ENCODE results near the gene C19orf67. TPM values are rescaled to one million over a fixed set of nuclear protein-coding genes. Genes with fewer than 3 reads are reported as not detected.

C19orf67 gene
- total RNA-seq, 1 experiment from 2014 or later: not detected

DNA sequence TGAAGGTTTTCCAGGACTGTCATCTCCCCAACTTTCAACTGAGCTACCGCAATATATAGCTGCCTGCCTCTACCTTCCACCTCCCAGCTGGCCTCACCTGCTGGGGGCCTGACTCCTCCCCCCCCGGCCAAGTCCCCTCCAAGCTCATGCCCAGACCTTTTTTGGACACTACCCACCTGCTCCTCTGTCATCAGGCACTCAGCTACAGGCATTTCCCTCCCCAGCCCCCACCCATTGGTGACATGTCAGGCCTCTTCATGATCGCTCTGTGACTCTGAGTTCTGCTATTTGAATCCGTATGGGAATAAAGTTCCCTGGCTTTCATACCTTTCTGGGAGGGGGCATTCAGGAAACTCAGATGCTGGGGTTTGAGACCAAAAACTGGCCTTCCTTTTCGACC, 30.2 kb upstream of the C19orf67 start:
- DNase-seq: no peak
- H3K27me3 Mint-ChIP-seq (ENCODE audit: insufficient read depth, unreplicated experiment): no peaks in the 10 kb centered on the region
- intact Hi-C loops (cut with micrococcal nuclease; ENCODE audit: unreplicated experiment): loop anchor here (5.0 kb wide), 1 partner anchor 33 kb away; no protein-coding TSS in a partner anchor
- peaks cover 8% of the 10 kb centered on the region for H3K4me1 Mint-ChIP-seq (ENCODE audit: low read depth, unreplicated experiment)
- H3K27me3 ChIP-seq (replicated peaks; ENCODE audit: control insufficient read depth, insufficient read depth, low read length): no peaks in the 10 kb centered on the region
- no peak overlapping the region for H3K4me3 ChIP-seq (ENCODE audit: low read depth, low read length)
- TSS peak; percentile 39 for BruUV-seq (replicated peaks)
- H3K27ac Mint-ChIP-seq (ENCODE audit: unreplicated experiment): peak overlapping the region; percentile 55
- ChIA-PET POLR2A (no interaction called here), CTCF (interaction anchor here (4.0 kb wide), 1 partner anchor 21 kb away, joined by 16 read pairs; the partner anchor contains the start of gene ASF1B)
- H3K4me1 ChIP-seq: peaks cover 13% of the 10 kb centered on the region
- no peaks in the 10 kb centered on the region for H3K9me3 Mint-ChIP-seq (ENCODE audit: unreplicated experiment)
- peak overlapping the region; percentile 90 for H3K4me3 Mint-ChIP-seq (ENCODE audit: unreplicated experiment)
- H3K36me3 Mint-ChIP-seq (ENCODE audit: insufficient read depth, unreplicated experiment): peaks cover 30% of the 10 kb centered on the region
- no peaks in the 10 kb centered on the region for H3K36me3 ChIP-seq (ENCODE audit: control insufficient read depth, insufficient read depth, low read length)
- TF ChIP-seq CTCF (IDR thresholded peaks at IDR 0.05; ENCODE audit: insufficient read depth in 1 of 2, low read depth in 1 of 2, low read length in 1 of 2, severe bottlenecking in 1 of 2, unreplicated experiment in 1 of 2): no peak
- no peaks in the 10 kb centered on the region for H3K9me3 ChIP-seq

- H3K36me3 ChIP-seq (ENCODE audit: control insufficient read depth, insufficient read depth, low read length): no peaks in the 10 kb centered on the region
- Mint-ChIP-seq H3K27ac (ENCODE audit: unreplicated experiment) (no peak overlapping the region), H3K4me1 (ENCODE audit: low read depth, unreplicated experiment) (peaks cover 8% of the 10 kb centered on the region), H3K4me3 (ENCODE audit: unreplicated experiment) (no peak overlapping the region), H3K9me3 (ENCODE audit: unreplicated experiment) (no peaks in the 10 kb centered on the region), H3K27me3 (ENCODE audit: insufficient read depth, unreplicated experiment) (no peaks in the 10 kb centered on the region), H3K36me3 (ENCODE audit: insufficient read depth, unreplicated experiment) (peaks cover 23% of the 10 kb centered on the region)
- peak; percentile 42 to 64 for TF ChIP-seq CTCF (IDR thresholded peaks at IDR 0.05; ENCODE audit: insufficient read depth in 1 of 2, low read depth in 1 of 2, low read length in 1 of 2, severe bottlenecking in 1 of 2, unreplicated experiment in 1 of 2)
- POLR2A ChIA-PET: no interaction called here
- peak in 1 of 2 experiments; percentile 61 for DNase-seq
- peaks cover 13% of the 10 kb centered on the region for H3K4me1 ChIP-seq
- no peaks in the 10 kb centered on the region for H3K9me3 ChIP-seq
- intact Hi-C loops (cut with micrococcal nuclease; ENCODE audit: unreplicated experiment): loop anchor here (5.0 kb wide), 1 partner anchor 33 kb away; no protein-coding TSS in a partner anchor
- H3K27me3 ChIP-seq (replicated peaks; ENCODE audit: control insufficient read depth, insufficient read depth, low read length): no peaks in the 10 kb centered on the region
- no peak overlapping the region for H3K4me3 ChIP-seq (ENCODE audit: low read depth, low read length)
- BruUV-seq (replicated peaks): no TSS peak
- CTCF ChIA-PET: interaction anchor here (4.0 kb wide), 1 partner anchor 22 kb away, joined by 16 read pairs; the partner anchor contains the start of gene ASF1B
Observed at GRCh38 chr19:14114854-14115253, 29.3 kb upstream of the C19orf67 start.

- no peak overlapping the region for H3K27ac Mint-ChIP-seq (ENCODE audit: unreplicated experiment)
- no peak overlapping the region for H3K4me3 Mint-ChIP-seq (ENCODE audit: unreplicated experiment)
- H3K27me3 ChIP-seq (replicated peaks; ENCODE audit: control insufficient read depth, insufficient read depth, low read length): no peaks in the 10 kb centered on the region
- peaks cover 10% of the 10 kb centered on the region for H3K4me1 ChIP-seq
- H3K4me3 ChIP-seq (ENCODE audit: low read depth, low read length): no peak overlapping the region
- intact Hi-C loops (cut with micrococcal nuclease; ENCODE audit: unreplicated experiment): no loop called here
- no peaks in the 10 kb centered on the region for H3K36me3 ChIP-seq (ENCODE audit: control insufficient read depth, insufficient read depth, low read length)
- H3K9me3 ChIP-seq: no peaks in the 10 kb centered on the region
- DNase-seq: no peak
- no peak for TF ChIP-seq CTCF (IDR thresholded peaks at IDR 0.05; ENCODE audit: insufficient read depth in 1 of 2, low read depth in 1 of 2, low read length in 1 of 2, severe bottlenecking in 1 of 2, unreplicated experiment in 1 of 2)
- no peaks in the 10 kb centered on the region for H3K27me3 Mint-ChIP-seq (ENCODE audit: insufficient read depth, unreplicated experiment)
- H3K9me3 Mint-ChIP-seq (ENCODE audit: unreplicated experiment): no peaks in the 10 kb centered on the region
- CTCF ChIA-PET: interaction anchor here (0.7 to 4.0 kb wide), 2 partner anchors 22 to 244 kb away, joined by 3 to 16 read pairs; partner anchors contain the start of gene ASF1B
- peaks cover 19% of the 10 kb centered on the region for H3K36me3 Mint-ChIP-seq (ENCODE audit: insufficient read depth, unreplicated experiment)
- BruUV-seq (replicated peaks): no TSS peak
- POLR2A ChIA-PET: no interaction called here
- H3K4me1 Mint-ChIP-seq (ENCODE audit: low read depth, unreplicated experiment): peaks cover 8% of the 10 kb centered on the region
Observed at GRCh38 chr19:14114439-14114838, 28.9 kb upstream of the C19orf67 start.
